Measurements from ENCODE around the gene L1CAM.

L1CAM gene

GRCh38 chrX:153932220-153932915 lies 46.4 kb upstream of the L1CAM start:
- DNase-seq = no peak
- Histone ChIP-seq H3K27me3 (replicated peaks in 2 of 5; ENCODE audit: control insufficient read depth in 4 of 5, insufficient read depth in 5 of 5, low read length in 4 of 5) (peaks cover 0 to 25% (median 0%) of the 10 kb centered on the region in 5 experiments), H3K9me3 (ENCODE audit: control extremely low read depth in 1 of 5, control insufficient read depth in 4 of 5, insufficient read depth in 2 of 5, low read depth in 1 of 5, low read length in 4 of 5) (no peaks in the 10 kb centered on the region), H3K36me3 (ENCODE audit: control insufficient read depth in 4 of 4, insufficient read depth in 4 of 4, low read length in 3 of 4) (peaks cover 0 to 33% (median 17%) of the 10 kb centered on the region in 4 experiments), H3K4me3 (ENCODE audit: control insufficient read depth in 1 of 7, extremely low read depth in 1 of 7, insufficient read depth in 4 of 7, low read depth in 2 of 7, low read length in 6 of 7) (no peak overlapping the region), H3K27ac (ENCODE audit: insufficient read depth in 1 of 2, low read depth in 1 of 2, low read length in 2 of 2, poor library complexity in 1 of 2, severe bottlenecking in 2 of 2) (no peak overlapping the region), H3K4me1 (ENCODE audit: control extremely low read depth in 1 of 4, control insufficient read depth in 4 of 4, insufficient read depth in 4 of 4, low read length in 3 of 4) (peaks cover 0 to 37% (median 18%) of the 10 kb centered on the region in 4 experiments)
- 100% methylated on average over 5 of the region's 13 CpGs for WGBS (ENCODE audit: insufficient coverage)
- CTCF ChIA-PET = interaction anchor here (2.2 to 19.1 kb wide), 2 partner anchors 8 to 12 kb away, joined by 14 to 482 read pairs; partner anchors contain the start of gene RENBP
- POLR2A ChIA-PET = no interaction called here

- H3K27me3 ChIP-seq (replicated peaks in 2 of 5; ENCODE audit: control insufficient read depth in 4 of 5, insufficient read depth in 5 of 5, low read length in 4 of 5) = peaks cover 0 to 25% (median 0%) of the 10 kb centered on the region in 5 experiments
- CTCF ChIA-PET = interaction anchor here (19.1 kb wide), 1 partner anchor 13 kb away, joined by 482 read pairs; the partner anchor contains the start of gene RENBP
- H3K9me3 ChIP-seq (ENCODE audit: control extremely low read depth in 1 of 5, control insufficient read depth in 4 of 5, insufficient read depth in 2 of 5, low read depth in 1 of 5, low read length in 4 of 5) = no peaks in the 10 kb centered on the region
- 90% methylated on average over 13 of the region's 13 CpGs for WGBS (ENCODE audit: insufficient coverage)
- DNase-seq = no peak
- no peak overlapping the region for H3K4me3 ChIP-seq (ENCODE audit: control insufficient read depth in 1 of 7, extremely low read depth in 1 of 7, insufficient read depth in 4 of 7, low read depth in 2 of 7, low read length in 6 of 7)
- POLR2A ChIA-PET = no interaction called here
- H3K27ac ChIP-seq (ENCODE audit: insufficient read depth in 1 of 2, low read depth in 1 of 2, low read length in 2 of 2, poor library complexity in 1 of 2, severe bottlenecking in 2 of 2) = no peak overlapping the region
- peaks cover 0 to 43% (median 23%) of the 10 kb centered on the region in 4 experiments for H3K4me1 ChIP-seq (ENCODE audit: control extremely low read depth in 1 of 4, control insufficient read depth in 4 of 4, insufficient read depth in 4 of 4, low read length in 3 of 4)
- H3K36me3 ChIP-seq (ENCODE audit: control insufficient read depth in 4 of 4, insufficient read depth in 4 of 4, low read length in 3 of 4) = peaks cover 0 to 33% (median 17%) of the 10 kb centered on the region in 4 experiments
Measured at GRCh38 chrX:153931748-153932147, 45.8 kb upstream of the L1CAM start.

GRCh38 chrX:153931151-153931550 lies 45.2 kb upstream of the L1CAM start:
- Histone ChIP-seq H3K36me3 (ENCODE audit: control insufficient read depth in 4 of 4, insufficient read depth in 4 of 4, low read length in 3 of 4) (peaks cover 0 to 33% (median 17%) of the 10 kb centered on the region in 4 experiments), H3K27ac (ENCODE audit: insufficient read depth in 1 of 2, low read depth in 1 of 2, low read length in 2 of 2, poor library complexity in 1 of 2, severe bottlenecking in 2 of 2) (no peak overlapping the region), H3K4me1 (ENCODE audit: control extremely low read depth in 1 of 4, control insufficient read depth in 4 of 4, insufficient read depth in 4 of 4, low read length in 3 of 4) (peaks cover 0 to 47% (median 28%) of the 10 kb centered on the region in 4 experiments), H3K27me3 (replicated peaks in 2 of 5; ENCODE audit: control insufficient read depth in 4 of 5, insufficient read depth in 5 of 5, low read length in 4 of 5) (peaks cover 0 to 25% (median 0%) of the 10 kb centered on the region in 5 experiments), H3K4me3 (ENCODE audit: control insufficient read depth in 1 of 7, extremely low read depth in 1 of 7, insufficient read depth in 4 of 7, low read depth in 2 of 7, low read length in 6 of 7) (no peak overlapping the region), H3K9me3 (ENCODE audit: control extremely low read depth in 1 of 5, control insufficient read depth in 4 of 5, insufficient read depth in 2 of 5, low read depth in 1 of 5, low read length in 4 of 5) (no peaks in the 10 kb centered on the region)
- WGBS (ENCODE audit: insufficient coverage) = 88% methylated on average over 5 of the region's 8 CpGs
- CTCF ChIA-PET = interaction anchor here (19.1 kb wide), 1 partner anchor 14 kb away, joined by 482 read pairs; the partner anchor contains the start of gene RENBP
- POLR2A ChIA-PET = no interaction called here
- no peak for DNase-seq

- Histone ChIP-seq H3K9me3 (ENCODE audit: control extremely low read depth in 1 of 5, control insufficient read depth in 4 of 5, insufficient read depth in 2 of 5, low read depth in 1 of 5, low read length in 4 of 5) (no peaks in the 10 kb centered on the region), H3K4me1 (ENCODE audit: control extremely low read depth in 1 of 4, control insufficient read depth in 4 of 4, insufficient read depth in 4 of 4, low read length in 3 of 4) (peaks cover 1 to 55% (median 34%) of the 10 kb centered on the region in 4 experiments), H3K27ac (ENCODE audit: insufficient read depth in 1 of 2, low read depth in 1 of 2, low read length in 2 of 2, poor library complexity in 1 of 2, severe bottlenecking in 2 of 2) (peak overlapping the region in 1 of 2 experiments; percentile 50), H3K36me3 (ENCODE audit: control insufficient read depth in 4 of 4, insufficient read depth in 4 of 4, low read length in 3 of 4) (peaks cover 0 to 33% (median 17%) of the 10 kb centered on the region in 4 experiments), H3K27me3 (replicated peaks in 2 of 5; ENCODE audit: control insufficient read depth in 4 of 5, insufficient read depth in 5 of 5, low read length in 4 of 5) (peaks cover 0 to 22% (median 0%) of the 10 kb centered on the region in 5 experiments), H3K4me3 (ENCODE audit: control insufficient read depth in 1 of 7, extremely low read depth in 1 of 7, insufficient read depth in 4 of 7, low read depth in 2 of 7, low read length in 6 of 7) (no peak overlapping the region)
- ChIA-PET POLR2A (no interaction called here), CTCF (interaction anchor here (19.1 kb wide), 1 partner anchor 15 kb away, joined by 482 read pairs; the partner anchor contains the start of gene RENBP)
- no peak for DNase-seq
- 96% methylated on average over 29 of the region's 31 CpGs for WGBS (ENCODE audit: insufficient coverage)
Measured at GRCh38 chrX:153930011-153930910, 44.3 kb upstream of the L1CAM start.

GRCh38 chrX:153929576-153929975 lies 43.6 kb upstream of the L1CAM start:
- peaks cover 5 to 62% (median 41%) of the 10 kb centered on the region in 4 experiments for H3K4me1 ChIP-seq (ENCODE audit: control extremely low read depth in 1 of 4, control insufficient read depth in 4 of 4, insufficient read depth in 4 of 4, low read length in 3 of 4)
- 89% methylated on average over 10 of the region's 10 CpGs for WGBS (ENCODE audit: insufficient coverage)
- peak overlapping the region in 1 of 7 experiments; percentile 32 for H3K4me3 ChIP-seq (ENCODE audit: control insufficient read depth in 1 of 7, extremely low read depth in 1 of 7, insufficient read depth in 4 of 7, low read depth in 2 of 7, low read length in 6 of 7)
- CTCF ChIA-PET = interaction anchor here (19.1 kb wide), 1 partner anchor 15 kb away, joined by 482 read pairs; the partner anchor contains the start of gene RENBP
- DNase-seq = no peak
- peaks cover 0 to 20% (median 0%) of the 10 kb centered on the region in 5 experiments for H3K27me3 ChIP-seq (replicated peaks in 2 of 5; ENCODE audit: control insufficient read depth in 4 of 5, insufficient read depth in 5 of 5, low read length in 4 of 5)
- H3K9me3 ChIP-seq (ENCODE audit: control extremely low read depth in 1 of 5, control insufficient read depth in 4 of 5, insufficient read depth in 2 of 5, low read depth in 1 of 5, low read length in 4 of 5) = no peaks in the 10 kb centered on the region
- peak overlapping the region in 1 of 2 experiments; percentile 50 for H3K27ac ChIP-seq (ENCODE audit: insufficient read depth in 1 of 2, low read depth in 1 of 2, low read length in 2 of 2, poor library complexity in 1 of 2, severe bottlenecking in 2 of 2)
- POLR2A ChIA-PET = no interaction called here
- peaks cover 0 to 33% (median 17%) of the 10 kb centered on the region in 4 experiments for H3K36me3 ChIP-seq (ENCODE audit: control insufficient read depth in 4 of 4, insufficient read depth in 4 of 4, low read length in 3 of 4)

- Histone ChIP-seq H3K9me3 (ENCODE audit: control extremely low read depth in 1 of 5, control insufficient read depth in 4 of 5, insufficient read depth in 2 of 5, low read depth in 1 of 5, low read length in 4 of 5) (no peaks in the 10 kb centered on the region), H3K36me3 (ENCODE audit: control insufficient read depth in 4 of 4, insufficient read depth in 4 of 4, low read length in 3 of 4) (peaks cover 0 to 33% (median 17%) of the 10 kb centered on the region in 4 experiments), H3K27me3 (replicated peaks in 2 of 5; ENCODE audit: control insufficient read depth in 4 of 5, insufficient read depth in 5 of 5, low read length in 4 of 5) (peaks cover 0 to 15% (median 0%) of the 10 kb centered on the region in 5 experiments), H3K27ac (ENCODE audit: insufficient read depth in 1 of 2, low read depth in 1 of 2, low read length in 2 of 2, poor library complexity in 1 of 2, severe bottlenecking in 2 of 2) (peak overlapping the region in 1 of 2 experiments; percentile 54), H3K4me3 (ENCODE audit: control insufficient read depth in 1 of 7, extremely low read depth in 1 of 7, insufficient read depth in 4 of 7, low read depth in 2 of 7, low read length in 6 of 7) (peak overlapping the region in 3 of 7 experiments; percentile 32 to 45 (median 45)), H3K4me1 (ENCODE audit: control extremely low read depth in 1 of 4, control insufficient read depth in 4 of 4, insufficient read depth in 4 of 4, low read length in 3 of 4) (peaks cover 5 to 65% (median 46%) of the 10 kb centered on the region in 4 experiments)
- ChIA-PET CTCF (interaction anchor here (19.1 kb wide), 1 partner anchor 16 kb away, joined by 482 read pairs; the partner anchor contains the start of gene RENBP), POLR2A (interaction anchor here (0.6 to 3.0 kb wide), 4 partner anchors 9 to 145 kb away, joined by 4 to 20 read pairs (median 8); no protein-coding TSS in a partner anchor)
- WGBS (ENCODE audit: insufficient coverage) = 78% methylated on average over 3 of the region's 9 CpGs
- DNase-seq = no peak
Measured at GRCh38 chrX:153928846-153929245, 42.9 kb upstream of the L1CAM start.
